HEK293T (cell line): Measurements from ENCODE around the gene RPS27.

Experiments used
- BHLHE40 ChIP-seq: fragments of 450-650 bp; IDR thresholded peaks from 2 replicates; pipeline ENCODE4 v1.6.1; 2016; ENCODE audit warnings: mild to moderate bottlenecking, moderate library complexity, borderline replicate concordance
- FOXA1 ChIP-seq: fragments of 450-650 bp; IDR thresholded peaks from 2 replicates; pipeline ENCODE4 v1.6.1; 2016; ENCODE audit warnings: mild to moderate bottlenecking
- HDGF ChIP-seq: fragments of 450-650 bp; IDR thresholded peaks from 2 replicates; pipeline ENCODE4 v1.6.1; 2017; ENCODE audit warnings: antibody characterized with exemption, borderline replicate concordance
- LEF1 ChIP-seq: fragments of 450-650 bp; IDR thresholded peaks from 2 replicates; pipeline ENCODE4 v1.6.1; 2017; ENCODE audit warnings: mild to moderate bottlenecking, borderline replicate concordance
- PKNOX1 ChIP-seq: fragments of 450-650 bp; IDR thresholded peaks from 2 replicates; pipeline ENCODE4 v1.6.1; 2016
- SP1 ChIP-seq: fragments of 450-650 bp; IDR thresholded peaks from 2 replicates; pipeline ENCODE4 v1.6.1; 2017

- TF ChIP-seq PKNOX1 (no peak), SP1 (no peak), LEF1 (no peak), HDGF (no peak), FOXA1 (no peak), BHLHE40 (no peak)
These were observed 4.6 kb downstream of the RPS27 start for GRCh38 chr1:153995202-153995601.
